Measurements from ENCODE around the gene CTRB2. TPM values are rescaled to one million over a fixed set of nuclear protein-coding genes. Genes with fewer than 3 reads are reported as not detected.

Gene CTRB2
- total RNA-seq, 1 donor from 2014 or later = not detected

- DNase-seq (ENCODE audit: low read depth) = no peak
- Histone ChIP-seq H3K4me3 (ENCODE audit: low read depth, low read length) (no peak overlapping the region), H3K36me3 (ENCODE audit: control insufficient read depth, insufficient read depth, low read length) (no peaks in the 10 kb centered on the region), H3K27me3 (ENCODE audit: control insufficient read depth, insufficient read depth, low read length) (no peaks in the 10 kb centered on the region)
- TF ChIP-seq CTCF (IDR thresholded peaks at IDR 0.05; ENCODE audit: insufficient read depth, low read length, severe bottlenecking) = no peak
- FAIRE-seq = no peak
Measured at GRCh38 chr16:75176926-75177325, 30.0 kb downstream of the CTRB2 start.

GRCh38 chr16:75175074-75175473 lies 31.9 kb downstream of the CTRB2 start:
- Histone ChIP-seq H3K4me3 (ENCODE audit: low read depth, low read length) (no peak overlapping the region), H3K27me3 (ENCODE audit: control insufficient read depth, insufficient read depth, low read length) (no peaks in the 10 kb centered on the region), H3K36me3 (ENCODE audit: control insufficient read depth, insufficient read depth, low read length) (no peaks in the 10 kb centered on the region)
- FAIRE-seq (no peak), DNase-seq (ENCODE audit: low read depth) (no peak)
- TF ChIP-seq CTCF (IDR thresholded peaks at IDR 0.05; ENCODE audit: insufficient read depth, low read length, severe bottlenecking) = no peak

GRCh38 chr16:75172578-75172977 lies 34.4 kb downstream of the CTRB2 start:
- DNase-seq (ENCODE audit: low read depth) (no peak), FAIRE-seq (no peak)
- no peak for TF ChIP-seq CTCF (IDR thresholded peaks at IDR 0.05; ENCODE audit: insufficient read depth, low read length, severe bottlenecking)
- H3K27me3 ChIP-seq (ENCODE audit: control insufficient read depth, insufficient read depth, low read length) = no peaks in the 10 kb centered on the region
- H3K36me3 ChIP-seq (ENCODE audit: control insufficient read depth, insufficient read depth, low read length) = peaks cover 4% of the 10 kb centered on the region
- H3K4me3 ChIP-seq (ENCODE audit: low read depth, low read length) = no peak overlapping the region

GRCh38 chr16:75169899-75170405 lies 37.0 kb downstream of the CTRB2 start:
- no peak for DNase-seq (ENCODE audit: low read depth)
- H3K27me3 ChIP-seq (ENCODE audit: control insufficient read depth, insufficient read depth, low read length) = no peaks in the 10 kb centered on the region
- H3K36me3 ChIP-seq (ENCODE audit: control insufficient read depth, insufficient read depth, low read length) = peaks cover 6% of the 10 kb centered on the region
- TF ChIP-seq CTCF (IDR thresholded peaks at IDR 0.05; ENCODE audit: insufficient read depth, low read length, severe bottlenecking) = no peak
- H3K4me3 ChIP-seq (ENCODE audit: low read depth, low read length) = no peak overlapping the region
- FAIRE-seq = no peak

- no peak for TF ChIP-seq CTCF (IDR thresholded peaks at IDR 0.05; ENCODE audit: insufficient read depth, low read length, severe bottlenecking)
- Histone ChIP-seq H3K36me3 (ENCODE audit: control insufficient read depth, insufficient read depth, low read length) (peaks cover 1% of the 10 kb centered on the region), H3K4me3 (ENCODE audit: low read depth, low read length) (no peak overlapping the region), H3K27me3 (ENCODE audit: control insufficient read depth, insufficient read depth, low read length) (no peaks in the 10 kb centered on the region)
- FAIRE-seq = no peak
- no peak for DNase-seq (ENCODE audit: low read depth)
Measured at GRCh38 chr16:75160386-75160785, 46.6 kb downstream of the CTRB2 start.

Other genes starting within 250 kb of the CTRB2 start
- gene WDR59, start 222.0 kb downstream of the CTRB2 start, total RNA-seq = 7.6 and 12.5 TPM in 2 replicates
- 10.8 and 13.8 TPM in 2 replicates for gene ZNRF1, start 208.1 kb downstream of the CTRB2 start, total RNA-seq
- gene LDHD, start 90.4 kb downstream of the CTRB2 start, total RNA-seq = 0.53 and 1.9 TPM in 2 replicates
- gene ZFP1, start 58.6 kb downstream of the CTRB2 start, total RNA-seq = 4.5 and 10.5 TPM in 2 replicates
- gene CTRB1, start 11.8 kb upstream of the CTRB2 start, total RNA-seq = not detected in 2 replicates
- gene BCAR1, start 44.5 kb upstream of the CTRB2 start, total RNA-seq = 32.5 and 44.2 TPM in 2 replicates
- gene CFDP1, start 226.3 kb upstream of the CTRB2 start, total RNA-seq = 46.6 and 58.6 TPM in 2 replicates

All from bronchial epithelial cell (primary cell).